Uterus (tissue), 2 donors: ENCODE data around the gene NCAM1.

ENCODE experiments used
- CTCF ChIP-seq, 4 experiments: fragments of 200-600 bp in 2 of 4; fragments of 450-650 bp in 2 of 4; sonication (generic) in 2 of 4; IDR thresholded peaks; one replicate each; pipeline ENCODE4 v1.5.1; 2016 to 2019; ENCODE audit warnings: antibody characterized with exemption in 4 of 4, mild to moderate bottlenecking in 2 of 4, moderate library complexity in 1 of 4
- POLR2A ChIP-seq, 2 donors: fragments of 450-650 bp; IDR thresholded peaks; one replicate each; pipeline ENCODE4 v1.6.1; 2016; ENCODE audit warnings: antibody characterized with exemption in 2 of 2, mild to moderate bottlenecking in 1 of 2, moderate library complexity in 1 of 2

GRCh38 chr11:113179181-113179704, 218.0 kb downstream of the NCAM1 start:
- no peak for TF ChIP-seq CTCF (IDR thresholded peaks at IDR 0.05)
- no peak for TF ChIP-seq POLR2A (IDR thresholded peaks at IDR 0.05)
